Measurements from ENCODE around the gene POU2AF3. TPM values are rescaled to one million over a fixed set of nuclear protein-coding genes. Genes with fewer than 3 reads are reported as not detected.

The POU2AF3 gene
- total and polyA plus RNA-seq, 2 donors (not counting 1 experiment from before 2014, with no cell fraction given): 0.07 to 0.17 TPM

- TF ChIP-seq EZH2 (IDR thresholded peaks at IDR 0.05; ENCODE audit: low read length, missing control alignments): no peak
- TF ChIP-seq, protein P1, sequence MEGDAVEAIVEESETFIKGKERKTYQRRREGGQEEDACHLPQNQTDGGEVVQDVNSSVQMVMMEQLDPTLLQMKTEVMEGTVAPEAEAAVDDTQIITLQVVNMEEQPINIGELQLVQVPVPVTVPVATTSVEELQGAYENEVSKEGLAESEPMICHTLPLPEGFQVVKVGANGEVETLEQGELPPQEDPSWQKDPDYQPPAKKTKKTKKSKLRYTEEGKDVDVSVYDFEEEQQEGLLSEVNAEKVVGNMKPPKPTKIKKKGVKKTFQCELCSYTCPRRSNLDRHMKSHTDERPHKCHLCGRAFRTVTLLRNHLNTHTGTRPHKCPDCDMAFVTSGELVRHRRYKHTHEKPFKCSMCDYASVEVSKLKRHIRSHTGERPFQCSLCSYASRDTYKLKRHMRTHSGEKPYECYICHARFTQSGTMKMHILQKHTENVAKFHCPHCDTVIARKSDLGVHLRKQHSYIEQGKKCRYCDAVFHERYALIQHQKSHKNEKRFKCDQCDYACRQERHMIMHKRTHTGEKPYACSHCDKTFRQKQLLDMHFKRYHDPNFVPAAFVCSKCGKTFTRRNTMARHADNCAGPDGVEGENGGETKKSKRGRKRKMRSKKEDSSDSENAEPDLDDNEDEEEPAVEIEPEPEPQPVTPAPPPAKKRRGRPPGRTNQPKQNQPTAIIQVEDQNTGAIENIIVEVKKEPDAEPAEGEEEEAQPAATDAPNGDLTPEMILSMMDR (conservative IDR thresholded peaks at IDR 0.05 in 1 of 2, IDR thresholded peaks at IDR 0.05 in 1 of 2; ENCODE audit: low read depth in 1 of 2, low read length in 2 of 2): no peak
- Histone ChIP-seq H3K4me3 (replicated peaks in 1 of 4; ENCODE audit: control extremely low read depth in 1 of 4, insufficient read depth in 1 of 4, low read depth in 3 of 4, low read length in 4 of 4) (no peak overlapping the region), H3K27ac (ENCODE audit: insufficient read depth, low read length) (no peak overlapping the region)
Observed at GRCh38 chr11:111352935-111353710, 54.8 kb downstream of the POU2AF3 start.

DNA sequence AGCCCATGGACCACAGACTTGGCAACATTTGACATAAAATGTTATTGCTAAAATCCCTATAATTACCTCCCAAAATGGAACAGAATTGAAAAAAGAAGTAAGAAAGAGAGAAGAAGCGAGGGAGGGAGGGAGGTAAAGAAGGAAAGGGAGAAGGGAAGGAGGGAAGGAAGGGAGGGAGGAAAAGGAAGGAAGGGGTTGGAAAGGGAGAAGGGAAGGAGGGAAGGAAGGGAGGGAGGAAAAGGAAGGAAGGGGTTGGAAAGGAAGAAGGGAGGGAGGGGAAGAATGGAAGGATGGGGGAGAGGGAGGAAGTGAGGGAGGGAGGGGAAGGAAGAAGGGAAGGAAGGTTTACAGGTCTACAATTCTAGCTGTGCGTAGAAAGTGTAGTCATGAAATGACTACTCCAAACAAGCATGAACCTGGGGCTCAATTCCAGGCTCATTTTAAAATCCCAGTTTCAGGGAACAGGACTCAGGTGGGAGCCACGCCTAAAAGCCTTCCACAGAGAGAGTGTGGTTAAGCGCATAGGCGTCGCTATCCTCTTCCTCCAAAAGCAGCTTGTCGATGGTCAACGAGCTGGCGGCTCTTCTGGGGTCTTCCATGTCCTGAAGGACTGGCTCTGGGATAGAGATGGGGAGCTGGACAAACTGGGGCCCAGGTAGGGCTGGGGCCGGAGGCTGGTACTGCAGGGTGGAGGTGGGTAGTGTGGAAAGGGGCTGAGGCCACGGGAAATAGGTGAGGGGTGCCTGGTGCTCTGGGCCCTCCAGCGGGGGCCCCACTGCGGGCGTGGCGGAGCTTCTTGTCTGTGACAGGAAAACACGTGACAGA is 55.6 kb downstream of the POU2AF3 start:
- Histone ChIP-seq H3K4me2 (ENCODE audit: extremely low read depth, insufficient read depth, low read length) (no peak overlapping the region), H3K79me2 (ENCODE audit: control insufficient read depth, insufficient read depth, low read length) (no peaks in the 10 kb centered on the region), H3K36me3 (ENCODE audit: control insufficient read depth, insufficient read depth, low read length) (no peaks in the 10 kb centered on the region), H3K4me1 (ENCODE audit: control insufficient read depth, extremely low read depth, insufficient read depth, low read length) (no peaks in the 10 kb centered on the region), H3K9ac (ENCODE audit: insufficient read depth, low read length) (no peak overlapping the region), H3K4me3 (replicated peaks in 1 of 4; ENCODE audit: control extremely low read depth in 1 of 4, insufficient read depth in 1 of 4, low read depth in 3 of 4, low read length in 4 of 4) (no peak overlapping the region), H3K9me3 (ENCODE audit: control insufficient read depth, insufficient read depth, low read depth, low read length) (no peaks in the 10 kb centered on the region), H3K27ac (ENCODE audit: insufficient read depth, low read length) (no peak overlapping the region), H2AFZ (ENCODE audit: low read length) (no peak overlapping the region), H4K20me1 (ENCODE audit: control insufficient read depth, extremely low read depth, insufficient read depth, low read length) (no peaks in the 10 kb centered on the region), H3K27me3 (ENCODE audit: control insufficient read depth, insufficient read depth, low read length) (no peaks in the 10 kb centered on the region)
- no peak for DNase-seq (ENCODE audit: low read depth in 2 of 2)
- TF ChIP-seq, protein P1 (conservative IDR thresholded peaks at IDR 0.05 in 1 of 2, IDR thresholded peaks at IDR 0.05 in 1 of 2; ENCODE audit: low read depth in 1 of 2, low read length in 2 of 2): no peak
- no peak for TF ChIP-seq EZH2 (IDR thresholded peaks at IDR 0.05; ENCODE audit: low read length, missing control alignments)

More at GRCh38 chr11:111352935-111353710, 54.8 kb downstream of the POU2AF3 start:
- Histone ChIP-seq H3K4me2 (ENCODE audit: extremely low read depth, insufficient read depth, low read length) (no peak overlapping the region), H3K36me3 (ENCODE audit: control insufficient read depth, insufficient read depth, low read length) (no peaks in the 10 kb centered on the region), H3K9me3 (ENCODE audit: control insufficient read depth, insufficient read depth, low read depth, low read length) (no peaks in the 10 kb centered on the region), H3K27me3 (ENCODE audit: control insufficient read depth, insufficient read depth, low read length) (no peaks in the 10 kb centered on the region), H3K79me2 (ENCODE audit: control insufficient read depth, insufficient read depth, low read length) (no peaks in the 10 kb centered on the region), H3K4me1 (ENCODE audit: control insufficient read depth, extremely low read depth, insufficient read depth, low read length) (no peaks in the 10 kb centered on the region), H2AFZ (ENCODE audit: low read length) (no peak overlapping the region), H3K9ac (ENCODE audit: insufficient read depth, low read length) (no peak overlapping the region), H4K20me1 (ENCODE audit: control insufficient read depth, extremely low read depth, insufficient read depth, low read length) (no peaks in the 10 kb centered on the region)
- no peak for DNase-seq (ENCODE audit: low read depth in 2 of 2)

GRCh38 chr11:111354601-111354891 is 56.2 kb downstream of the POU2AF3 start:
- no peak overlapping the region for H3K27ac ChIP-seq (ENCODE audit: insufficient read depth, low read length)
- H3K79me2 ChIP-seq (ENCODE audit: control insufficient read depth, insufficient read depth, low read length): no peaks in the 10 kb centered on the region
- no peaks in the 10 kb centered on the region for H3K9me3 ChIP-seq (ENCODE audit: control insufficient read depth, insufficient read depth, low read depth, low read length)
- no peak overlapping the region for H2AFZ ChIP-seq (ENCODE audit: low read length)
- no peaks in the 10 kb centered on the region for H3K27me3 ChIP-seq (ENCODE audit: control insufficient read depth, insufficient read depth, low read length)
- H4K20me1 ChIP-seq (ENCODE audit: control insufficient read depth, extremely low read depth, insufficient read depth, low read length): no peaks in the 10 kb centered on the region
- no peak for DNase-seq (ENCODE audit: low read depth in 2 of 2)
- H3K4me1 ChIP-seq (ENCODE audit: control insufficient read depth, extremely low read depth, insufficient read depth, low read length): no peaks in the 10 kb centered on the region
- H3K4me2 ChIP-seq (ENCODE audit: extremely low read depth, insufficient read depth, low read length): no peak overlapping the region
- H3K9ac ChIP-seq (ENCODE audit: insufficient read depth, low read length): no peak overlapping the region
- H3K4me3 ChIP-seq (replicated peaks in 1 of 4; ENCODE audit: control extremely low read depth in 1 of 4, insufficient read depth in 1 of 4, low read depth in 3 of 4, low read length in 4 of 4): no peak overlapping the region
- no peak for TF ChIP-seq EZH2 (IDR thresholded peaks at IDR 0.05; ENCODE audit: low read length, missing control alignments)
- TF ChIP-seq, protein P1 (conservative IDR thresholded peaks at IDR 0.05 in 1 of 2, IDR thresholded peaks at IDR 0.05 in 1 of 2; ENCODE audit: low read depth in 1 of 2, low read length in 2 of 2): no peak
- H3K36me3 ChIP-seq (ENCODE audit: control insufficient read depth, insufficient read depth, low read length): no peaks in the 10 kb centered on the region

All from fibroblast of lung (primary cell).